Caco-2 (cell line): ENCODE data around the gene SRMS. TPM values are rescaled to one million over a fixed set of nuclear protein-coding genes. Genes with fewer than 3 reads are reported as not detected.

Source experiments
- BruUV-seq: library from RNA; stranded (reverse); fragments of 400-500 nt; replicated peaks from 2 replicates; lab custom pipeline; 2021; lab: Mats Ljungman, UMichigan
- CTCF ChIA-PET: fragments of 300-600 bp; sonication (Branson Sonifier 250); formaldehyde crosslinking; loops from one replicate; lab custom pipeline; 2022; ENCODE audit warnings: antibody characterized with exemption; lab: Charles Lee
- POLR2A ChIA-PET: fragments of 300-600 bp; sonication (Branson Sonifier 250); formaldehyde crosslinking; loops from one replicate; lab custom pipeline; 2022; ENCODE audit warnings: antibody characterized with exemption; lab: Charles Lee
- DNase-seq, 2 experiments: peaks; one replicate each; pipeline versions ENCODE4 v3.0.0 to v3.0.0-alpha.2; 2020 to 2022
- H3K27me3 ChIP-seq: replicated peaks from 2 replicates; pipeline ENCODE4 v1.6.0; 2011; ENCODE audit warnings: low read length; ENCODE audit not compliant: control insufficient read depth, insufficient read depth
- H3K36me3 ChIP-seq: 2 replicates; pipeline ENCODE4 v1.5.1; 2011; ENCODE audit warnings: low read length; ENCODE audit not compliant: control insufficient read depth, insufficient read depth
- H3K4me1 ChIP-seq: fragments of 250-450 bp; sonication (Bioruptor Pico); 2 replicates; pipeline ENCODE4 v1.5.1; 2020; ENCODE audit warnings: mild to moderate bottlenecking
- H3K4me3 ChIP-seq: 2 replicates; pipeline ENCODE4 v1.5.1; 2011; ENCODE audit warnings: low read depth, mild to moderate bottlenecking, control low read depth, low read length
- H3K9me3 ChIP-seq: fragments of 250-450 bp; sonication (Bioruptor Pico); 2 replicates; pipeline ENCODE4 v1.5.1; 2020; ENCODE audit warnings: mild to moderate bottlenecking, moderate library complexity
- H3K27ac Mint-ChIP-seq: one replicate; pipeline ENCODE4 v1.8.0; 2022; ENCODE audit warnings: mixed read lengths; ENCODE audit not compliant: unreplicated experiment
- H3K27me3 Mint-ChIP-seq: one replicate; pipeline ENCODE4 v1.8.0; 2022; ENCODE audit warnings: mixed read lengths; ENCODE audit not compliant: insufficient read depth, unreplicated experiment
- H3K36me3 Mint-ChIP-seq: one replicate; pipeline ENCODE4 v1.8.0; 2022; ENCODE audit warnings: mild to moderate bottlenecking, mixed read lengths; ENCODE audit not compliant: insufficient read depth, unreplicated experiment
- H3K4me1 Mint-ChIP-seq: one replicate; pipeline ENCODE4 v1.8.0; 2022; ENCODE audit warnings: low read depth, mixed read lengths; ENCODE audit not compliant: unreplicated experiment
- H3K4me3 Mint-ChIP-seq: one replicate; pipeline ENCODE4 v1.8.0; 2022; ENCODE audit warnings: mild to moderate bottlenecking, moderate library complexity, mixed read lengths; ENCODE audit not compliant: unreplicated experiment
- H3K9me3 Mint-ChIP-seq: one replicate; pipeline ENCODE4 v1.8.0; 2022; ENCODE audit warnings: mixed read lengths; ENCODE audit not compliant: unreplicated experiment
- CTCF ChIP-seq, 2 experiments: fragments of 200-600 bp in 1 of 2; IDR thresholded peaks; 1 replicate in 1 of 2; 2 replicates in 1 of 2; pipeline versions ENCODE4 v1.5.1 to v1.8.0; 2011 to 2022; ENCODE audit warnings: antibody characterized with exemption in 1 of 2, control low read depth in 1 of 2, inconsistent platforms in 1 of 2, low read depth in 1 of 2, low read length in 1 of 2, mild to moderate bottlenecking in 1 of 2, moderate library complexity in 1 of 2; ENCODE audit not compliant: insufficient read depth in 1 of 2, severe bottlenecking in 1 of 2, unreplicated experiment in 1 of 2
- intact Hi-C: fragments of 100-400 bp; cut with micrococcal nuclease; formaldehyde crosslinking; loops from one replicate; pipeline ENCODE4 v1.10.0; 2022; ENCODE audit not compliant: unreplicated experiment
- total RNA-seq: library from RNA; stranded (reverse); gene quantifications from 2 replicates; pipeline ENCODE4 v1.2.3, GENCODE V29; 2022

SRMS gene
- total RNA-seq, 1 experiment from 2014 or later, result not detected

- intact Hi-C loops, result no loop called here
- H3K4me1 ChIP-seq, result no peaks in the 10 kb centered on the region
- BruUV-seq, result no TSS peak
- no peaks in the 10 kb centered on the region for H3K27me3 ChIP-seq
- no peaks in the 10 kb centered on the region for H3K9me3 Mint-ChIP-seq
- no peak for DNase-seq
- TF ChIP-seq CTCF (IDR thresholded peaks at IDR 0.05; ENCODE audit: insufficient read depth in 1 of 2, low read depth in 1 of 2, low read length in 1 of 2, severe bottlenecking in 1 of 2, unreplicated experiment in 1 of 2), result no peak
- H3K36me3 ChIP-seq, result peaks cover 1% of the 10 kb centered on the region; the same call in 1 of the 2 replicates
- ChIA-PET CTCF (interaction anchor here (1.2 kb wide), 1 partner anchor 13 kb away, joined by 3 read pairs; no protein-coding TSS in a partner anchor), POLR2A (no interaction called here)
- peaks cover 13% of the 10 kb centered on the region for H3K36me3 Mint-ChIP-seq
- no peak overlapping the region for H3K4me3 Mint-ChIP-seq
- no peak overlapping the region for H3K4me3 ChIP-seq
- H3K4me1 Mint-ChIP-seq, result no peaks in the 10 kb centered on the region
- no peaks in the 10 kb centered on the region for H3K27me3 Mint-ChIP-seq
- H3K9me3 ChIP-seq, result no peaks in the 10 kb centered on the region
- H3K27ac Mint-ChIP-seq, result no peak overlapping the region
These were observed 42.0 kb upstream of the SRMS start for GRCh38 chr20:63589261-63590217.

GRCh38 chr20:63588641-63589041 lies 41.1 kb upstream of the SRMS start:
- Mint-ChIP-seq H3K27me3 (no peaks in the 10 kb centered on the region), H3K36me3 (peaks cover 13% of the 10 kb centered on the region), H3K4me3 (no peak overlapping the region), H3K9me3 (no peaks in the 10 kb centered on the region), H3K27ac (no peak overlapping the region), H3K4me1 (no peaks in the 10 kb centered on the region)
- ChIA-PET CTCF (interaction anchor here (1.2 kb wide), 1 partner anchor 14 kb away, joined by 3 read pairs; no protein-coding TSS in a partner anchor), POLR2A (interaction anchor here (0.8 kb wide), 1 partner anchor 276 kb away, joined by 3 read pairs; the partner anchor contains the start of gene TPD52L2)
- Histone ChIP-seq H3K4me1 (no peaks in the 10 kb centered on the region), H3K27me3 (no peaks in the 10 kb centered on the region), H3K36me3 (peaks cover 1% of the 10 kb centered on the region; the same call in 1 of the 2 replicates), H3K9me3 (no peaks in the 10 kb centered on the region), H3K4me3 (no peak overlapping the region)
- intact Hi-C loops, result no loop called here
- DNase-seq, result peak in 1 of 2 experiments; percentile 48
- no peak for TF ChIP-seq CTCF (IDR thresholded peaks at IDR 0.05; ENCODE audit: insufficient read depth in 1 of 2, low read depth in 1 of 2, low read length in 1 of 2, severe bottlenecking in 1 of 2, unreplicated experiment in 1 of 2)
- no TSS peak for BruUV-seq

DNA sequence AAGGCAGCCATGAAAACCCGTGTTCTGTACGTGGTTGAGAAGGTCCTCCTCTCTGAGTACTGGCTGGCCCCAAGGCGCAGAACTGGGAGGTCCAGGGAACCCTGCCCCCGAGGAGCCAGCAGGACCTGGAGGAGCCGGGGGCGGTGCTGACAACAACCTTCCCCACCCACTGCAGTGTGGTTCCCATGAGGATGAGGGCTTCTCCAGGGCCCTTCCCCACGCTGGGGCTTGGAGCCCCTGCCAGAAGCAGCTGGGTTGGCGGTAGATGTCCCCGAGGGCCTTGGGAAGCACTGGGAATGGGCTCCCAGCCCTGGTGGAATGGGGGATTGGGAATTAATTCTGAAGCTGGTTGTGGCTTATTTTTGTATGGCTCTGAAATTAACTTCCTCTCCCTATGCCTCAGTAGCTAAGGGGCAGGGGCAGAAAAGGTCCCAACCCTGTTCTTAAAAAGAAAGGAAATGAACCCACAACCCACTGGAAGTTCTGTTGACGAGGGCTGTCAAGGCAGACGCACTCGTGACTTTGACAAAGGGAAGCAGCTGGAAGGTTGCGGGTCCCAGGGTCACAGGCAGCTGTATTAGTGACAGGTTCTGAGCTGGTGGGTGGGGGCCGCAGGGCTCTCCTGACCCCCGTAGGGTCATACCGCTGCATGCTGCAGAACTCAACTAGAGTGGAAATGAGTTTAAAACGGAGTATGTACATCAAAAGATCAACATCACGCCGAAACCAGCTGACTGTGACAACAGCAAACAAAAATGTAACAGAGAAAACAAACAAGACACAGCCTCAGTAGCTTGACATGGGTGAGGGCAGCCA lies 40.4 kb upstream of the SRMS start:
- Histone ChIP-seq H3K27me3 (no peaks in the 10 kb centered on the region), H3K4me3 (no peak overlapping the region), H3K36me3 (peaks cover 1% of the 10 kb centered on the region; the same call in 1 of the 2 replicates), H3K9me3 (no peaks in the 10 kb centered on the region), H3K4me1 (no peaks in the 10 kb centered on the region)
- POLR2A ChIA-PET, result interaction anchor here (0.8 kb wide), 1 partner anchor 277 kb away, joined by 3 read pairs; the partner anchor contains the start of gene TPD52L2
- CTCF ChIA-PET, result no interaction called here
- DNase-seq, result no peak
- Mint-ChIP-seq H3K27me3 (no peaks in the 10 kb centered on the region), H3K27ac (no peak overlapping the region), H3K36me3 (peaks cover 8% of the 10 kb centered on the region), H3K4me3 (no peak overlapping the region), H3K4me1 (no peaks in the 10 kb centered on the region), H3K9me3 (no peaks in the 10 kb centered on the region)
- no peak for TF ChIP-seq CTCF (IDR thresholded peaks at IDR 0.05; ENCODE audit: insufficient read depth in 1 of 2, low read depth in 1 of 2, low read length in 1 of 2, severe bottlenecking in 1 of 2, unreplicated experiment in 1 of 2)
- BruUV-seq, result no TSS peak
- intact Hi-C loops, result no loop called here
